Activated CD4-positive, alpha-beta T cell treated with anti-CD3 and anti-CD28 coated beads for 36 hours (primary cell): ENCODE data around the gene OTOG. TPM values are rescaled to one million over a fixed set of nuclear protein-coding genes. Genes with fewer than 3 reads are reported as not detected.

Experiments used
- ATAC-seq: fragments of 200-7000 bp; cut with Tn5 transposase; one replicate; pipeline ENCODE4 v1.10.0; 2021; ENCODE audit warnings: mild to moderate bottlenecking, moderate library complexity
- CTCF ChIA-PET: fragments of 350-600 bp; sonication (Branson Sonifier 250); formaldehyde crosslinking; loops from one replicate; lab custom pipeline; 2021; ENCODE audit warnings: antibody characterized with exemption; lab: Charles Lee
- POLR2A ChIA-PET: fragments of 350-600 bp; sonication (Branson Sonifier 250); formaldehyde crosslinking; loops from one replicate; lab custom pipeline; 2021; ENCODE audit warnings: antibody characterized with exemption, inconsistent platforms; lab: Charles Lee
- DNase-seq: peaks from one replicate; pipeline ENCODE4 v3.0.0-alpha.2; 2020
- H3K27ac Mint-ChIP-seq: one replicate; pipeline ENCODE4 v1.8.0; 2021; ENCODE audit warnings: mixed read lengths
- H3K27me3 Mint-ChIP-seq: one replicate; pipeline ENCODE4 v1.8.0; 2021; ENCODE audit warnings: mixed read lengths
- H3K36me3 Mint-ChIP-seq: one replicate; pipeline ENCODE4 v1.8.0; 2021; ENCODE audit warnings: low read depth, mixed read lengths
- H3K4me1 Mint-ChIP-seq: one replicate; pipeline ENCODE4 v1.8.0; 2021; ENCODE audit warnings: mixed read lengths
- H3K4me3 Mint-ChIP-seq: one replicate; pipeline ENCODE4 v1.8.0; 2021; ENCODE audit warnings: mild to moderate bottlenecking, moderate library complexity, mixed read lengths
- H3K9me3 Mint-ChIP-seq: one replicate; pipeline ENCODE4 v1.8.0; 2021; ENCODE audit warnings: low read depth, mixed read lengths
- intact Hi-C, 2 experiments: fragments of 100-400 bp; cut with DNase I in 1 of 2; cut with micrococcal nuclease in 1 of 2; formaldehyde crosslinking; loops; one replicate each; pipeline versions ENCODE4 v1.14.2 to v1.15.1; 2022 to 2024; cut with DNase I, micrococcal nuclease
- total RNA-seq, 2 experiments: library from RNA; stranded (reverse); gene quantifications; one replicate each; pipeline ENCODE4 v1.2.3, GENCODE V29; 2021

OTOG gene
- total RNA-seq, 2 experiments from 2014 or later, result not detected

DNA sequence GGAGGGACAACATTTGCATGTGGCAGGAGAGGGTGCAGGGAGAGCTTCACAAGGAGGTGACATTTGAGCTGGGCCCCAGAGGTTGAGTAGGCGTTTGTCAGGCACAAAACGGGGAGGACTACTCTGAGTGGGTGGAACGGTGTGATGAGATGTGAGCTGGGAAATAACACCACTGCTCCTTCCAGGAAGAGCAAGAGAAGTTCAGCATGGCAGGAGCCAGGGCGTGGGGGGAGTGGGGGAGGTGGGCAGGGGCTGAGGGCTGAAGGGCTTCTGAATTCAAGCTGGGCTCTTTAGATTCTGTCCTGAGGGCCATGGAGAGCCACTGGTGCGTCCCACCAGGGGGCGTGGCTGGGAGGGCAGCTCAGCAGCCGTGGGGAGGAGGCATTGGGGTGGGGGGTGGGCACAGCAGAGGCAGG is 54.2 kb downstream of the OTOG start:
- no peaks in the 10 kb centered on the region for H3K9me3 Mint-ChIP-seq
- H3K36me3 Mint-ChIP-seq, result no peaks in the 10 kb centered on the region
- CTCF ChIA-PET, result interaction anchor here (0.6 to 1.1 kb wide), 5 partner anchors 9 to 313 kb away, joined by 3 to 5 read pairs (median 3); no protein-coding TSS in a partner anchor
- no peak overlapping the region for H3K27ac Mint-ChIP-seq
- no peak overlapping the region for H3K4me3 Mint-ChIP-seq
- intact Hi-C loops, result no loop called here
- peaks cover 2% of the 10 kb centered on the region for H3K27me3 Mint-ChIP-seq
- POLR2A ChIA-PET, result interaction anchor here (0.6 kb wide), 1 partner anchor 11 kb away, joined by 4 read pairs; no protein-coding TSS in a partner anchor
- peak; percentile 22 for DNase-seq
- peaks cover 5% of the 10 kb centered on the region for H3K4me1 Mint-ChIP-seq
- ATAC-seq, result peak; percentile 31

DNA sequence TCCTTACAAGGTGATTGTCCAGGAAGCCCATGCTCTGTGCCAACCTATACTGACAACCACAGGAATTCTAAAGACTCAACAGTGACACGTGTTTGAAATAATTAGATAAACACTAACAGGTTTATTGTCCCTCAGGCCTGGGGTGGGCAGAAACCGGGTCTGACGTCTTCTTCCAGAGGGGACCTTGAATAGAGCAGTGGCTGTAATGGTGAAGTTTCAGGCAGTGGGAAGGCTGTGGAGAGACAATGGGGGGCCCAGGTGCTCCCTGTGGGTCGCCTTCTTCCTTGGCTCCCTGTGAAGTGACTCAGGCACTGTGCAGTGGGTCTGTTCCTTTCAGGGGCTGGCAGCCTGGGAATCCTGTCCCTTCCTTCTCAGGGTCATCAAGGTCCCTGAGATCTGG is 54.6 kb downstream of the OTOG start:
- POLR2A ChIA-PET, result interaction anchor here (0.6 kb wide), 1 partner anchor 11 kb away, joined by 4 read pairs; no protein-coding TSS in a partner anchor
- CTCF ChIA-PET, result interaction anchor here (0.6 to 1.1 kb wide), 6 partner anchors 9 to 468 kb away, joined by 3 to 5 read pairs (median 3); no protein-coding TSS in a partner anchor
- H3K4me1 Mint-ChIP-seq, result peaks cover 5% of the 10 kb centered on the region
- ATAC-seq (no peak), DNase-seq (no peak)
- no peak overlapping the region for H3K4me3 Mint-ChIP-seq
- H3K9me3 Mint-ChIP-seq, result no peaks in the 10 kb centered on the region
- no peak overlapping the region for H3K27ac Mint-ChIP-seq
- no peaks in the 10 kb centered on the region for H3K36me3 Mint-ChIP-seq
- H3K27me3 Mint-ChIP-seq, result peaks cover 2% of the 10 kb centered on the region
- intact Hi-C loops, result no loop called here

DNA sequence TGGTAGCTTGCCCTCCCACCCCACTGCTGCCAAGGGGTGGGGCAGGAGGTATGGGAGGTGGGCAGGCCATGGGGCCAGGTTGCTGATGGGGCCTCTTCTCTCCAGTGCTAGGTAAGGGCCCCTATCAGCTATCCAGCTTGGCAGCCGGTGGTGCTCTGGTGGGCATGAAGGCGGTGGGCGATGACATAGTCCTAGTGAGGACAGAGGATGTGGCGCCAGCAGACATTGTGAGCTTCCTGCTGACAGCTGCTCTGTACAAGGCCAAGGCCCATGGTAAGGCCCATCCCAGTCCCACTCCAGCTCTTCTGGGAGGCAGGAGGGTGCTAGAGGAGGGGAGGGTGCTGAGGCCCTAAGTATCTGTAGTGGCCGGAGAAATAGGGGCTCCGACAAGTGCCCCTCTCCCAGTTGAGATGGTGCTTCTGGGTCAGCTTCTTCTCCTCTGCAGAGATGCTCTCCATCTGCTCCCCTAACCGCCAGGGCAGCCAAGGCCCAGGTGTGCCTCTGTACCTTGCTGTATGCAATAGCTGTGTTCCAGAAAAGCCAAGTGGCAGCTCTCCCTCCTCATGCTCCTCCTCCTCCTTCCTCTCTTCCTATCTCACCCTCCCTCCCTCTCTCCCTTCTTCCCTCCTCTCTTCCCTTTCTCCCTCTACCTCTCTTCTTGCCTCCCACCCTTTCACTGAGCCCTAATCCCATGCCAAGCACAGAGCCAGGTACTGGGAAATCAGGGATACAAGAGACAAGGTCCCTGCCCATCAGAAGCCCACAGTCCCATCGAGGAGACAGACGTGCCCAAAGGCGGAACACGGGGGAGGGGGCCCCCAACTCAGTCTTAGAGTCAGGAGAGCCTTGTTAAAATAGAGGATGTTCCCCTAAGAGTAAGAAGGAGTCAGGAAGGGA is 55.3 kb downstream of the OTOG start:
- Mint-ChIP-seq H3K27ac (no peak overlapping the region), H3K27me3 (peaks cover 2% of the 10 kb centered on the region), H3K9me3 (no peaks in the 10 kb centered on the region), H3K4me1 (peaks cover 5% of the 10 kb centered on the region), H3K36me3 (no peaks in the 10 kb centered on the region), H3K4me3 (no peak overlapping the region)
- ChIA-PET CTCF (interaction anchor here (0.6 kb wide), 1 partner anchor 467 kb away, joined by 3 read pairs; no protein-coding TSS in a partner anchor), POLR2A (no interaction called here)
- intact Hi-C loops, result no loop called here
- ATAC-seq, result no peak
- no peak for DNase-seq

DNA sequence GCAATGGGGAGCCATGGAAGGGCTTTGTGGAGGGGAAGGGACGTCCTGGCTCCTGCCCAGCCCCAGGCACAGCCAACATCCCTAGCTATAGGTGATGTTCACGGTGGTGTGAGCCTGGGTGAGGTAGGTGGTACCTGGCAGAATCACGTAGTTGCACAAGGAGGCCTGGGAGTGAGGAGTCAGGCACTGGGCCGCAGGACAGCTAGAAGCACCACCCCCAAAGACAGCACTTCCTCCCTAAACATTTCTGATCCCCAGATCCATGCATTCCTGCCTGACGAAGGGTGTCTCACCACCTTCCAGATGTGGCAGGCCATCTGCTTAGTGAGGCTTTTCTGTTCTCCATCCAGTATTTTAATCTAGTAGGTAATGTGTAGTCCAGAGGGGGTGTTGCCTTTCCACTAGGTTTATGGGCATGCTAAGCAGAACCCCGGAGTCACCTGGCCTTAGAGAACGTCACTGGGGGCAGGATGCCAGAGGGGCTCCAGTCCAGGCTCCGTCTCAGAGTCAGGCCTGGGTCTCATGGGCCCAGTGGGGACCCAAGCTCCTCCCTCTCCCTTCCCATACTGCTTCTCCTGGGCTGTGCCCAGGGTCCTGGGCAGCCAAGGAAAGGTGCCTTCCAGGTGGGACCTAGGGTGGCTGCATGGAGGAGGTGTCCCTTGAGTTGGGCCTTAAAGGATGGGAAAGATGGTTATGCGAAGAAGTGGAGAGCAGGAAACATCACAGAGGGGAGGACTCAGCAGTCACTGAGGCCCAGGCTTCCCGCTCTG is 56.2 kb downstream of the OTOG start:
- POLR2A ChIA-PET, result no interaction called here
- Mint-ChIP-seq H3K36me3 (no peaks in the 10 kb centered on the region), H3K4me3 (no peak overlapping the region), H3K9me3 (no peaks in the 10 kb centered on the region), H3K27me3 (peaks cover 2% of the 10 kb centered on the region), H3K4me1 (peaks cover 5% of the 10 kb centered on the region), H3K27ac (no peak overlapping the region)
- DNase-seq (no peak), ATAC-seq (no peak)
- CTCF ChIA-PET, result no interaction called here
- intact Hi-C loops, result no loop called here

GRCh38 chr11:17604201-17604914 is 57.3 kb downstream of the OTOG start:
- Mint-ChIP-seq H3K36me3 (no peaks in the 10 kb centered on the region), H3K4me3 (no peak overlapping the region), H3K9me3 (no peaks in the 10 kb centered on the region), H3K27me3 (peaks cover under 1% of the 10 kb centered on the region), H3K27ac (no peak overlapping the region), H3K4me1 (peaks cover 5% of the 10 kb centered on the region)
- intact Hi-C loops, result no loop called here
- POLR2A ChIA-PET, result no interaction called here
- CTCF ChIA-PET, result interaction anchor here (0.6 to 0.8 kb wide), 2 partner anchors 58 to 659 kb away, joined by 4 read pairs; no protein-coding TSS in a partner anchor
- no peak for ATAC-seq
- DNase-seq, result no peak

- Mint-ChIP-seq H3K4me1 (peaks cover 5% of the 10 kb centered on the region), H3K27me3 (no peaks in the 10 kb centered on the region), H3K27ac (no peak overlapping the region), H3K9me3 (no peaks in the 10 kb centered on the region), H3K4me3 (no peak overlapping the region), H3K36me3 (no peaks in the 10 kb centered on the region)
- intact Hi-C loops, result no loop called here
- DNase-seq (no peak), ATAC-seq (no peak)
- ChIA-PET POLR2A (no interaction called here), CTCF (interaction anchor here (0.6 to 0.8 kb wide), 2 partner anchors 58 to 660 kb away, joined by 4 read pairs; no protein-coding TSS in a partner anchor)
Observed at GRCh38 chr11:17604915-17605233, 57.8 kb downstream of the OTOG start.

DNA sequence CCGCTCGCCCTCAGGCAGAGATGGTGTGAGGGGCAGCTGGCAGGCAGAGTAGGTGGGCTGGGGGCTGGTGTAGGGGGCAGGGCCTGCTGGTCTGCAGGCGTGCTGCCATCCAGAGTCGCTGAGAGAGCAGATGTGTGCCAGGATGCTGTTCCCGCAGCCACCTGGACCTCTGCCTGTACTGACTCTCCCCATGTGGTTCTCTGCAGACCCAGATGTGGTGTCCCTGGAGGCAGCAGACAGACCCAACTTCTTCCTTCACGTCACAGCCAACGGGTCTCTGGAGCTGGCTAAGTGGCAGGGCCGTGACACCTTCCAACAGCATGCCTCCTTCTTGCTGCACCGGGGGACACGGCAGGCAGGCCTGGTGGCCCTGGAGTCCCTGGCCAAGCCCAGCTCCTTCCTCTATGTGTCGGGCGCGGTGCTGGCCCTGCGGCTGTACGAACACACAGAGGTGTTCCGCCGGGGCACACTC is 58.6 kb downstream of the OTOG start:
- no peak overlapping the region for H3K4me3 Mint-ChIP-seq
- H3K27ac Mint-ChIP-seq, result no peak overlapping the region
- DNase-seq, result no peak
- POLR2A ChIA-PET, result no interaction called here
- CTCF ChIA-PET, result no interaction called here
- H3K4me1 Mint-ChIP-seq, result peaks cover 5% of the 10 kb centered on the region
- no peak for ATAC-seq
- no peaks in the 10 kb centered on the region for H3K36me3 Mint-ChIP-seq
- intact Hi-C loops, result no loop called here
- H3K9me3 Mint-ChIP-seq, result no peaks in the 10 kb centered on the region
- H3K27me3 Mint-ChIP-seq, result no peaks in the 10 kb centered on the region

GRCh38 chr11:17606233-17607082 is 59.4 kb downstream of the OTOG start:
- H3K27me3 Mint-ChIP-seq, result peaks cover under 1% of the 10 kb centered on the region
- POLR2A ChIA-PET, result no interaction called here
- CTCF ChIA-PET, result no interaction called here

DNA sequence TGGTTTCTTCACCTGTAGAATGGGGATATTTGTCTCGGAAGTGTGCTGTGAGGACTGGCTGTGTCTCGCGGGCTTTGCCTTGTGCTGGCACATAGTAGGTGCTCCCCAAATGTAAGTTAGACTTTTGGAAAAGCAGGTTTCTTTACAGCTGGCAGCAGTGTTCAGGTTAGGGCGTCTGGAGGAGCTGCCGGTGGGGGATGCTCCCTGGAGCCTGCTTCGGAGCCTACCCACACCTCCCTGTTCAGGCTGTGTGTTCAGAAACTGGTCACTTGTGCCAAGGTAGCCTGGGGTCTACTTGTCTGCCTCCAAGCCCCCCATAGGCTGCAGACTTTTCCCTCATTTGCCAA is 60.0 kb downstream of the OTOG start:
- no peaks in the 10 kb centered on the region for H3K4me1 Mint-ChIP-seq
- H3K36me3 Mint-ChIP-seq, result no peaks in the 10 kb centered on the region
- no peak overlapping the region for H3K27ac Mint-ChIP-seq
- no peaks in the 10 kb centered on the region for H3K9me3 Mint-ChIP-seq
- H3K27me3 Mint-ChIP-seq, result peaks cover 3% of the 10 kb centered on the region
- ChIA-PET CTCF (no interaction called here), POLR2A (no interaction called here)
- DNase-seq (no peak), ATAC-seq (no peak)
- no peak overlapping the region for H3K4me3 Mint-ChIP-seq
- intact Hi-C loops, result no loop called here

More at GRCh38 chr11:17606233-17607082, 59.4 kb downstream of the OTOG start:
- ATAC-seq, result no peak
- Mint-ChIP-seq H3K36me3 (no peaks in the 10 kb centered on the region), H3K9me3 (no peaks in the 10 kb centered on the region), H3K27ac (no peak overlapping the region), H3K4me3 (no peak overlapping the region), H3K4me1 (no peaks in the 10 kb centered on the region)
- intact Hi-C loops, result no loop called here
- no peak for DNase-seq

GRCh38 chr11:17607591-17608570 is 60.8 kb downstream of the OTOG start:
- intact Hi-C loops, result no loop called here
- H3K9me3 Mint-ChIP-seq, result no peaks in the 10 kb centered on the region
- peaks cover 3% of the 10 kb centered on the region for H3K27me3 Mint-ChIP-seq
- no peaks in the 10 kb centered on the region for H3K36me3 Mint-ChIP-seq
- no peak for DNase-seq
- no peak overlapping the region for H3K4me3 Mint-ChIP-seq
- ChIA-PET POLR2A (no interaction called here), CTCF (no interaction called here)
- ATAC-seq, result no peak
- no peaks in the 10 kb centered on the region for H3K4me1 Mint-ChIP-seq
- H3K27ac Mint-ChIP-seq, result no peak overlapping the region
